ENCODE data around the gene MTSS2. TPM values are rescaled to one million over a fixed set of nuclear protein-coding genes. Genes with fewer than 3 reads are reported as not detected.

The MTSS2 gene
- polyA plus RNA-seq, 1 donor from 2014 or later = 20.4 TPM

DNA sequence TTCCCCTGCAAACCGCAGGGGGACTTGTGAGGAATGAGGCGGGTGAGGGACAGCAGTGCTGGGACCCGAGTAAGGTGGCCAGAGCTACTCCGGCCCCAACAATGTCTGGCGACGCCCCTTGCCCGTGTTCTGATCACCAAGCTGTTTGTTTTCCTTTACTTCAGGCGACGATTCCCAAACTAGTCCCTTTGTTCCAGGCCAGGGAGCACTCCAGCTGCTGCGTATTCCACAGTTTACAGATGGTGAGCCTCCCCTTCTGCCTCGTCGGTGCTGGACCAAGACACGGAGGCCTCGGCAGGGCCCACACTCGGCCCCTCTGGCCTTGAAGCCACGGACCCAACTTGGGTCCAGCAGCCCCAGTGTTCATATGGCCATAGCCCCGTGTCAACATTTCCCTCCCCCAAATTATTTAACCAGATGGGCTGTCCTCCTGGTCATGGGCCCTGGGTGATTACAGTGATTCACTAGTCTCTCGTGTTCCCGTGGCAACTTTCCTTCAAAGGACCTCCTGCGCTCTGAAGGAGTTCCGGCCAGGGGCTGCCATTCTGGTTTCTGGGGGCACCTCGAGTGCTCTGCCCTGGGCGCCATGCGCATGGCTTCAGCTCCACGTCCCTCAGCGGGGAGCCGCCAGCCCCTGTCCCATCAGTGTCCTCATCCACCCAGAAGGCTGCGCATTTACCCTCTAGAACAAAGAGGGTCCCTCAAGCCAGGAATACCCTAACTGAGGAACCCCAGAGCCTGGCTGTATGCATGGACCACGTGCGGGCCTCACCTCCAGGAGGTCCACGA, 24.8 kb upstream of the MTSS2 start:
- no peaks in the 10 kb centered on the region for H3K27me3 ChIP-seq (ENCODE audit: insufficient read depth, low read depth, low read length)
- H3K4me2 ChIP-seq (ENCODE audit: low read length) = no peak overlapping the region
- no peak overlapping the region for H3K4me3 ChIP-seq (ENCODE audit: low read length)
- no peaks in the 10 kb centered on the region for H3K79me2 ChIP-seq (replicated peaks; ENCODE audit: insufficient read depth, low read length)
- no peaks in the 10 kb centered on the region for H3K9me2 ChIP-seq (ENCODE audit: insufficient read depth, low read length)
- no peaks in the 10 kb centered on the region for H3F3A ChIP-seq (ENCODE audit: insufficient read depth, low read length, poor library complexity, severe bottlenecking)
- H3K9me3 ChIP-seq (ENCODE audit: low read length) = no peaks in the 10 kb centered on the region
- no peak overlapping the region for H3K9ac ChIP-seq (ENCODE audit: low read length)
- no peaks in the 10 kb centered on the region for H3K36me3 ChIP-seq (ENCODE audit: insufficient read depth, low read length)
- H2AFZ ChIP-seq (ENCODE audit: low read depth, low read length) = no peak overlapping the region
- no peak overlapping the region for H3K27ac ChIP-seq (ENCODE audit: low read length)
- no peaks in the 10 kb centered on the region for H4K20me1 ChIP-seq (ENCODE audit: insufficient read depth)
- TF ChIP-seq EZH2 (IDR thresholded peaks at IDR 0.05; ENCODE audit: borderline replicate concordance, insufficient read depth, low read length, poor library complexity, severe bottlenecking) = no peak
- TF ChIP-seq MXI1 (conservative IDR thresholded peaks at IDR 0.05; ENCODE audit: poor library complexity, severe bottlenecking) = no peak
- TF ChIP-seq, protein P1, sequence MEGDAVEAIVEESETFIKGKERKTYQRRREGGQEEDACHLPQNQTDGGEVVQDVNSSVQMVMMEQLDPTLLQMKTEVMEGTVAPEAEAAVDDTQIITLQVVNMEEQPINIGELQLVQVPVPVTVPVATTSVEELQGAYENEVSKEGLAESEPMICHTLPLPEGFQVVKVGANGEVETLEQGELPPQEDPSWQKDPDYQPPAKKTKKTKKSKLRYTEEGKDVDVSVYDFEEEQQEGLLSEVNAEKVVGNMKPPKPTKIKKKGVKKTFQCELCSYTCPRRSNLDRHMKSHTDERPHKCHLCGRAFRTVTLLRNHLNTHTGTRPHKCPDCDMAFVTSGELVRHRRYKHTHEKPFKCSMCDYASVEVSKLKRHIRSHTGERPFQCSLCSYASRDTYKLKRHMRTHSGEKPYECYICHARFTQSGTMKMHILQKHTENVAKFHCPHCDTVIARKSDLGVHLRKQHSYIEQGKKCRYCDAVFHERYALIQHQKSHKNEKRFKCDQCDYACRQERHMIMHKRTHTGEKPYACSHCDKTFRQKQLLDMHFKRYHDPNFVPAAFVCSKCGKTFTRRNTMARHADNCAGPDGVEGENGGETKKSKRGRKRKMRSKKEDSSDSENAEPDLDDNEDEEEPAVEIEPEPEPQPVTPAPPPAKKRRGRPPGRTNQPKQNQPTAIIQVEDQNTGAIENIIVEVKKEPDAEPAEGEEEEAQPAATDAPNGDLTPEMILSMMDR (IDR thresholded peaks at IDR 0.05; ENCODE audit: poor library complexity, severe bottlenecking) = no peak
- no peak for TF ChIP-seq POLR2AphosphoS5 (IDR thresholded peaks at IDR 0.05)
- TF ChIP-seq, protein P2, sequence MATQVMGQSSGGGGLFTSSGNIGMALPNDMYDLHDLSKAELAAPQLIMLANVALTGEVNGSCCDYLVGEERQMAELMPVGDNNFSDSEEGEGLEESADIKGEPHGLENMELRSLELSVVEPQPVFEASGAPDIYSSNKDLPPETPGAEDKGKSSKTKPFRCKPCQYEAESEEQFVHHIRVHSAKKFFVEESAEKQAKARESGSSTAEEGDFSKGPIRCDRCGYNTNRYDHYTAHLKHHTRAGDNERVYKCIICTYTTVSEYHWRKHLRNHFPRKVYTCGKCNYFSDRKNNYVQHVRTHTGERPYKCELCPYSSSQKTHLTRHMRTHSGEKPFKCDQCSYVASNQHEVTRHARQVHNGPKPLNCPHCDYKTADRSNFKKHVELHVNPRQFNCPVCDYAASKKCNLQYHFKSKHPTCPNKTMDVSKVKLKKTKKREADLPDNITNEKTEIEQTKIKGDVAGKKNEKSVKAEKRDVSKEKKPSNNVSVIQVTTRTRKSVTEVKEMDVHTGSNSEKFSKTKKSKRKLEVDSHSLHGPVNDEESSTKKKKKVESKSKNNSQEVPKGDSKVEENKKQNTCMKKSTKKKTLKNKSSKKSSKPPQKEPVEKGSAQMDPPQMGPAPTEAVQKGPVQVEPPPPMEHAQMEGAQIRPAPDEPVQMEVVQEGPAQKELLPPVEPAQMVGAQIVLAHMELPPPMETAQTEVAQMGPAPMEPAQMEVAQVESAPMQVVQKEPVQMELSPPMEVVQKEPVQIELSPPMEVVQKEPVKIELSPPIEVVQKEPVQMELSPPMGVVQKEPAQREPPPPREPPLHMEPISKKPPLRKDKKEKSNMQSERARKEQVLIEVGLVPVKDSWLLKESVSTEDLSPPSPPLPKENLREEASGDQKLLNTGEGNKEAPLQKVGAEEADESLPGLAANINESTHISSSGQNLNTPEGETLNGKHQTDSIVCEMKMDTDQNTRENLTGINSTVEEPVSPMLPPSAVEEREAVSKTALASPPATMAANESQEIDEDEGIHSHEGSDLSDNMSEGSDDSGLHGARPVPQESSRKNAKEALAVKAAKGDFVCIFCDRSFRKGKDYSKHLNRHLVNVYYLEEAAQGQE (IDR thresholded peaks at IDR 0.05; ENCODE audit: borderline replicate concordance) = no peak
- TF ChIP-seq SMC3 (conservative IDR thresholded peaks at IDR 0.05; ENCODE audit: poor library complexity) = no peak
- TF ChIP-seq TAF1 (IDR thresholded peaks at IDR 0.05; ENCODE audit: low read depth) = no peak
- no peak for TF ChIP-seq RAD21 (conservative IDR thresholded peaks at IDR 0.05)
- no peak for TF ChIP-seq EP300 (conservative IDR thresholded peaks at IDR 0.05; ENCODE audit: poor library complexity, severe bottlenecking)

DNA sequence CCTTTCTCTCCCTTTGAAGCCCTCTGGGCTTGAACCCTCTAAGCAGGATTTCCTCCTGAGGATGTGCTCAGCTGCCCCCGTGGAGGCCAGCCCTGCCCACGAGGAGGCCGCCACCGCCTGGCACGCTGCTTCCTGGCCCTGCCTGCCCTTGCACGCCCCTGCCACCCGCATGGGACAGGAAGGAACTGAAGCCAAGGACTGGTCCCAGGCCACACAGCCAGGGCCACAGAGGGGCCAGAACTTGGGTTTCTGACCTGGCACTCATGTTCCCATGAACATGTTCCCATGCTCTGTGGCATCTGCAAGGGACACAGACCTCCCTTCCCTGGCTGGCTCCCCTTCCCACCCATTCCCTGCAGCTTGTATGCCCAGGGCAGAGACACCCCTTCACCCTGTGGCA, 24.1 kb upstream of the MTSS2 start:
- H3K9me2 ChIP-seq (ENCODE audit: insufficient read depth, low read length) = no peaks in the 10 kb centered on the region
- H3K9ac ChIP-seq (ENCODE audit: low read length) = no peak overlapping the region
- TF ChIP-seq TAF1 (IDR thresholded peaks at IDR 0.05; ENCODE audit: low read depth) (no peak), EZH2 (IDR thresholded peaks at IDR 0.05; ENCODE audit: borderline replicate concordance, insufficient read depth, low read length, poor library complexity, severe bottlenecking) (no peak), RAD21 (conservative IDR thresholded peaks at IDR 0.05) (no peak), EP300 (conservative IDR thresholded peaks at IDR 0.05; ENCODE audit: poor library complexity, severe bottlenecking) (no peak), MXI1 (conservative IDR thresholded peaks at IDR 0.05; ENCODE audit: poor library complexity, severe bottlenecking) (no peak), SMC3 (conservative IDR thresholded peaks at IDR 0.05; ENCODE audit: poor library complexity) (no peak), POLR2AphosphoS5 (IDR thresholded peaks at IDR 0.05) (no peak)
- TF ChIP-seq, protein P1 (IDR thresholded peaks at IDR 0.05; ENCODE audit: poor library complexity, severe bottlenecking) = no peak
- TF ChIP-seq, protein P2 (IDR thresholded peaks at IDR 0.05; ENCODE audit: borderline replicate concordance) = no peak

More for the DNA sequence above, 24.1 kb upstream of the MTSS2 start:
- Histone ChIP-seq H2AFZ (ENCODE audit: low read depth, low read length) (no peak overlapping the region), H3K4me3 (ENCODE audit: low read length) (no peak overlapping the region), H3K79me2 (replicated peaks; ENCODE audit: insufficient read depth, low read length) (no peaks in the 10 kb centered on the region), H3K27ac (ENCODE audit: low read length) (no peak overlapping the region), H3K9me3 (ENCODE audit: low read length) (no peaks in the 10 kb centered on the region), H3F3A (ENCODE audit: insufficient read depth, low read length, poor library complexity, severe bottlenecking) (no peaks in the 10 kb centered on the region), H3K4me2 (ENCODE audit: low read length) (no peak overlapping the region), H4K20me1 (ENCODE audit: insufficient read depth) (no peaks in the 10 kb centered on the region), H3K27me3 (ENCODE audit: insufficient read depth, low read depth, low read length) (no peaks in the 10 kb centered on the region), H3K36me3 (ENCODE audit: insufficient read depth, low read length) (no peaks in the 10 kb centered on the region)
